Fibroblast of upper back skin (primary cell): Measurements from ENCODE around the gene RNASE1.
"Not testable (repeated sequence)": the region's sequence is repeated elsewhere in the genome, so short reads cannot be mapped to it uniquely, and the experiment has no call there.

Experiments
- DNase-seq: peaks from one replicate; pipeline ENCODE4 v3.0.0-alpha.2; 2013

RNASE1 gene

DNA sequence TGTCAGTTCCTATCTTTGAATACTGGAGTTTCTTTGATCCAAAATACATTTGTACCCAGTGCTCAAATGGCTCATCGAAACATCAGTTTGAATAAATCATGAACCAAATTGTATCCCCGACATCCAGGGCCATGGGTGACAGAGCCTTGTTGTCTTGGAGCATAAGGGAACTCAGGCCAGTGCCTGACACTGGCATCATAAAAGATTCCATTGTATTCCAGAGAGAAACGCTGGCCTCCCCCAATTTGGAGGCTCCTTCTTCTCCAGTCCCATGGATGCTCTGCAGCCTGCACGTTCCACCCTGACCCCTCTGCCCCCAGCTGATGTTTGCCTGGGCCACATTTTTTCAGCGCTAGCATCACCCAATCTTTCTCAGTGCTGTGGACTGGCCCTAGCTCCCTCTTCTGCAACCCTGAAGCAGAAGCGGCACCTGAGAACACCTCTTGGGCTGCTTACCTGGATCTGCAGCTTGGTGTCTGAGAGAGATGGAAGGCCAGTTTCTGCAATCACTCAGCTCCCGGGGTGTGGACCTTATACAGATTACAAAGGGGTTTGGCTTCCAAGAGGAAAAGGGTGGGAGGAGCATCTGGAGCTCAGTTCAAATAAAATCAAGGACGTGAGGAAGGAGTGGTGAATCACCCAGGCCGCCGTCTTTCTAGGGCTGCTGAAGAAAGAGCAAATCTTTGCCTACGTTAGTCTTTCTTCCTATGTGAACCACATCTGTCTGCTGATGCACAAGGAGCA is at the start of gene RNASE1:
RNASE1 (minus strand) TSS at position 504 of the 744 bp plus-strand sequence. CDS start 776 bp downstream, outside the sequence.
- DNase-seq = no peak

DNA sequence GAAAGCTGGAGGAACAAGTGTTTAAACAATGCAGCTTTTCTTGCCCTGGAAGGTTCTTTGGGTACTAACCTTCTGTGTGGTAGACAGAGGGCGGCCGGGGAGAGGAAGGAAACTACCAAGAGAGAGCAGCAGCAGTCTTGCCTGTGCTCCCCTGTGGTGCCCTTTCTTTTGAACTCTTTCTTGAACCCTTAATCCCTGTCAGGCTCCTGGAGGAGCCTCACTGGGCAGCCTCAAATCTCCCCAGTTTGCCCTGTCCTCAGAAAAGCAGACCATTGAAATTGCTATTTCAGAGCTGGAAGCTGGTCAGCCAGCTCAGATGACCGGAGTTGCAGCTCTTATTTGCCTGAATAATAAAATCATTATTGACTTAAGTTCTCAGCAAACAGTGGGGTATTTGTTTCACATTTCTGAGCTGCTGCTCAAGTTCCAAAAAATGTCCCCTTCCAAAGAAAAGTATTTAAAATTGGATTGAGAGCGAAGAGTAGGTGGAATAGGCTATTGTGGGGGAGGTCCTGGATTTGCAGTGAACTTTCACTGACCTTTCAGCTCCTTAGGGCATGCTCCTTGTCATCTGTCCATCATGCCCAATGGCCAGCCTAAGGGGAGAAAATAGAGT is 46.4 kb upstream of the RNASE1 start:
- no peak for DNase-seq

DNA sequence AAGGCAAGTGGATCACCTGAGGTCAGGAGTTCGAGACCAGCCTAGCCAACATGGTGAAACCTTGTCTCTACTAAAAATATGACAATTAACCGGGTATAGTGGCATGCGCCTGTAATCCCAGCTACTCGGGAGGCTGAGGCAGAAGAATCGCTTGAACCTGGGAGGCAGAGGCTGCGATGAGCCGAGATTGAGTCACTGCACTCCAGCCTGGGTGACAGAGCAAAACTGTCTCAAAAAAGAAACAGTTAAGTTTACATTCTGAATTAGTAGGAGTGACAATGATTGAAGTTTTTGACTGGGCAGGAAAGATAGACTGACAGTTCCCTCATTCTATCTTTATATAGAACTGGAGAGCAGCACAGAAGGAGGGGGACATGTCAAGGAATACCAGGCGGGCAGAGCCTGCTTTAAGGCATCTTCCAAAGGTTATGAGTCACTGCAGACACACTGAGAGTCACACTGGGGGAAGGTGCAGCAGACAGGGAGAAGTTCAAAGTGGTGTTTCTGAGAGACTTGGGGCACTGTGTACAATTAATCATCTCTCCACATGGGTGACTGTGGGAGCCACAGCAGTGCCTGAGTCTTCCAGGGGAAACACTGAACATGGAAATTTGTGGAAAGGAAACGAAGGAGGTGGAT is 45.8 kb upstream of the RNASE1 start:
- peak; percentile 40 for DNase-seq

DNA sequence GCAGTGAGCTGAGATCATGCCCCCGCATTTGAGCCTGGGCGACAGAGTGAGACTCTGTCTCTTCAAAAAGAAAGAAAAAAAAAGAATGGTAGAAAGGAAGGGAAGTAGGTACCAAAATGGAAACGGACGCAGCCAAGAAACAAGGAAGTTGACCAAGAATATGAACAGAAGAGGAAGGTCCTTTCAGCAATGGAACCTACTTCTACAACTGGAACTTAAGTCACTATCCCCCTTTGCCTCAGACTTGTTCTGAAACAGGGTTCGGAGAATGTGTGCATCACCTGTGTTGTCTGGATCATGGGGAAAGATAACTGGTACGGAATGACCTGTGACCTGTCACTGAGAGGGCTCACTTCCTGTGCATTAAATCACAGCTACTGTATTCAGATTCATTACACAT is 43.9 kb upstream of the RNASE1 start:
- no peak for DNase-seq

DNA sequence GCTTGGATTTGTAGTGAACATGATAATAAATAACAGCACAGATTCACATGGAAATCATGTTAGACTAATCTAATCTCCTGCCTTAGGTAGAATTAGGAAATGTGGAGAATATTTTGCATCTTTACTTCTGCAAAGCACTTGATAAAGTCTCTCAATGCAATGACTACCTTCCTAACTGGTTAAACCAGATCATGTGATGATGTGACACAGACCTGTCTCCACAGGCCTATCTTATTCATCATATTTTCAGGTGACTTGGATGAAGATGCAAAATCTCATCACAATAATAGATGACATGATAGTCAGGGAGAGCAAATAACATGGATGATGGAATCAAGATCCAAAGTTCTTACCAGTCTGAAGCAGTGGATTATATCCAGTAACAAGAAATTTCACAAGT is 38.5 kb upstream of the RNASE1 start:
- DNase-seq = no peak

DNA sequence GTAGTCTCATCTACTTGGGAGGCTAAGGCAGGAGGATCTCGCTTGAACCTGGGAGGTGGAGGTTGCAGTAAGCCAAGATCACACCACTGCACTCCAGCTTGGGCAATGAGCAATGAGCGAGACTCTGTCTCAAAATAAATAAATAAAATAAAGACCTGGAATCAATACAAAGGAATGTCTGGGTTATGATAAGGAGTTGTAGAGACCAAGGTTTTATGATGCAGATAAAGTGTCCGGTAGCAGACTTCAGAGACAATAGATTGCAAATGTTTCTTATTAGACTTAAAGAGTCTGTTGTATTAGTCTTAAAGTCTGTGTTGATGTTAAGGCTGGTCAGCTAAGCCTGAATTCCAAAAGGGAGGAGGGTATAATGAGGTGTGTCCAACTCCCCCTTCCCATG is 35.2 kb upstream of the RNASE1 start:
- DNase-seq = no peak

DNA sequence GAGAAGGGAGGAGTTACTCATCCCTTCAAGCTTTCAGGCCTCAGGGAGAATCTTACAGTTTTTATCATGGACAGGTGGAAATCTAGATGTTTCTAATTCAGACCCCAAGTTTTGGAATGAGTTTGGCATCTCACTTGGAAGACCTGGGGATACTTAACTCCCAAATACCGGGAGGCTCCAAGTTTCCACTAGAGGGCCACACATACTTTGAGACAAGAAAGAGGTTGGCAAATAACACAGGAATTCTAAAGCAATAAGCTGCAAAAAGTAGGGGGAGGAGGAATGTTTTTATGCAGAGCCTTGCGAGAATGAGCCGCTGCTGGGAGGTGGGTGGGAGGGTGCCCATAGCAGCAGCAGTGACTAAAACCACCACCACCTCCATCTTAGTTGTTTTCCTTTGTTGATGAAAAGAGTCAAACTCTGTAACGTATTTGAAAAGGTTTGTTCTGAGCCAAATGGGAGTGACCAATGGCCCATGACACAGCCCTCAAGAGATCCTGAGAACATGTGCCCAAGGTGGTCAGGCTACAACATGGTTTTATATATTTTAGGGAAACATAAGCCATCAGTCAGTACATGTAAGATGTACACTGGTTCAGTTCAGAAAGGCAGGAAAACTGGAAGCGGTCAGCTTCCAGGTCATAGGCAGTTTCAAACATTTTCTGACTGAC is 34.2 kb upstream of the RNASE1 start:
- peak; percentile 20 for DNase-seq

DNA sequence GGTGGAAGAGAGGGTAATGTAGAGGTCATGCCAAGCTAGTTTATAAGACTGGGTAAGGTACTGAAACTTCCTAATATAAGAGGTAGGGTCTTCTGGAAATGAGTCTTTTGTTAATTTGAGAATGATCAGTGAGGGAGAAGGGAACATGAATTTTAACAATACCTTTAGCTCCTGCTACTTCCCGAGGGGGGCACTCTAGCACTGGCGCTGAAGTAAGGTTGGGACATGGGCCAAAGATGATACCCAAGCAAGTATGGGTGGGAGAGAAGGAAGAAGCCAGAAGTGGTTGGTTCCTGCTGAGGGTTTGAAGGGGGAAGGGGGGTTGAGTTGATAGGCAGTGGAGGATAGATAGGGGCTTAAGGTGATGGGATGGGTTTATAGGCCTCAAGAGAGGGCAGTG is 32.3 kb upstream of the RNASE1 start:
- no peak for DNase-seq

DNA sequence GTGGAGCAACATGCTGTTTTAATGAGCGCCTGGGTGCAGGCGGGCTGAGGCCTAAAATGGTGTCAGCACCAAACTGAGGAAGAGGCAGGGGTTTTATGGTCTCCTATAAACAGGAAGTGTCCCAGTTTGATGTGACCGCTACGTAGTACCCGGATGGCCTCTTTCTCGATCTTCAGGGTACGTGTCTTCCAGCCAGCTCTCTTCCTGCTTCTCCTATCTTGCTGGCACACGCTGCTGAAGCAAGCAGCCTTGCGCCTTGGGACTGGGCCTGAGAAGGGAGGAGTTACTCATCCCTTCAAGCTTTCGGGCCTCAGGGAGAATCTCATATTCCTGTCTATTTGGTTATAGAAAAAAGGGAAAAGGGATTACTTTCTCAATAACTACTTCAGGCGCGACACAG is 28.2 kb upstream of the RNASE1 start:
- DNase-seq = no peak

DNA sequence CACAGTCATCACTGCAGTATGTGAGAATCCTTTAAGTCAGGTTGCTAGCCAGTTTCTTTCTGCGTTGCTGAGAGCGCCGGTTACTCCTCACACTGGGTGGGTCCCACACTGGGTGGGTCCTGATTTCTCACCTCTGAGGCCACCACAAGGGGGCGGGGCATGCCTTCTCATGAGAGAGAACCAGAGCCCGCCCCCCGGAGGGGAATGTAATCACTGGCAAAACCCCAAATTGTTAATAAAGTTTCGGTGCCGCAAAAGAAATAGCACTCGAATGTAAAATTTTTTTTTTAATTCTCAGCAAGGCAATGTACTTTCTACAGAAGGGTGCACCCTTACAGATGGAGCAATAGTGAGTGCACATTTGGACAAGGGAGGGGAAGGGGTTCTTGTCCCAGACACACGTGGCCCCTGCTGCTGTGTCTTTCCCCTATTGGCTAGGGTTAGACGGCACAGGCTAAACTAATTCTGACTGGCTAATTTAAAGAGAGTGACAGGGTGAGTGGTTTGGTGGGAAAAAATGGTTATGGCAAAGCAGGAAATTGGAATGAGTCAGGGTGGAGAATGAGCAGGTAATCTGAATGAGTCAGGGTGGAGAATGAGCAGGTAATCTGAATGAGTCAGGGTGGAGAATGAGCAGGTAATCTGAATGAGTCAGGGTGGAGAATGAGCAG is 25.5 kb upstream of the RNASE1 start:
- not testable (repeated sequence) for DNase-seq

DNA sequence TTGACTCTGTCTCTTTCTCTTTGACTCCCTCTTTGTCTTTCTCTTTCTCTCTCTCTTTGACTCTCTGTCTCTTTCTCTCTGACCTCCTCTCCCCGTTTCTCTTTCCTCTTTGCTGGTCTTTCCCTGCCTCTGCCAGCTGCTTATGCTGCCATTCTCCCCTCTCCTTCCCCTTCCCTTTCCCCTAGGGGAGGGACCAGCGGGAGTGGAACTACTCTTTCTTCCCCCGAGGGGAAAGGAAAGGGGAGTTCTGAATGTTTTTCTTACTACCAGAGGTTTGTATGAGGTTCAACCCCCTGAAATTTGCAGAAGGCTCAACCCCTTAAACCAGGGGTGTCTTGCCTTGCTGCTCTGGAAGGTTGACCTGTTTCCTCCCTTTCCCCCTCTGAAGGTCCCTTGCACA is 24.7 kb upstream of the RNASE1 start:
- DNase-seq = no peak

DNA sequence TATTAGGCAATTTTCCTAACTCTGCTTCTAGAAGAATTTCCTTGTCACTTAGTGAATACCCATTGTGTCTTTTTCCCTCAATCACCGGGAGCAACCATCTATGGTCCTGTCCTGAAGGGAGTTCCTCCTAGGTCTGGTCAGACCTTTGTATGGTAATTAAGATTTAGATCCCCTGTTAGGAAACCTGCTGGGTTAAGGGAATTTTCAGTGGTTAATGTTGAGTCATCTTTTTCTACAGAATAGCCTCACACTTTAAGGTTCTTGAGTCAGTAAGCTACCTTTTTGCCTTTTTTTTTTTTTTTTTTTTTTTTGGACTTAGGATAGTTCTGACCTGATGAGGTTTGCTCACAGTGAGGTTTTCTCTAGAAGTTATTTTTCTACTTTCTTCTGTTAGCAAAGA is 24.0 kb upstream of the RNASE1 start:
- not testable (repeated sequence) for DNase-seq

DNA sequence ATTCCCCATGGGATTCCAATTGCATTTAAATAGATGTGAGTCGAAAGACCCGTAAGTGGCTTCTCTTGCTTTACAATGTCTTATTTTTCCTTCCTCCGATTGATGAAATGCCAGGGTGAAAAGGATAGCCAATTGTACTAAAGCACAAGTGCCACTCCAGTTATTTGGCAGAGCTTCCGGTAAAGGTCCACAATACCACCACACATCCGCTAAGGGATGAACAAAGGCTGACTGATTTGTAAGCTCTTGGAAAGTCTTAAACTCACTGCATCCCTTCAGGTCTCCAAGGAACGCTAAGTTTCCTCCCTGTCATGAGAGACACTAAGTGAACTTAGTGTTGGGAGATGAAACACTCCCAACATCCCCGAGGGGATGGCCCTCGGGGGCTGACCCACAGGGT is 21.2 kb upstream of the RNASE1 start:
- no peak for DNase-seq

DNA sequence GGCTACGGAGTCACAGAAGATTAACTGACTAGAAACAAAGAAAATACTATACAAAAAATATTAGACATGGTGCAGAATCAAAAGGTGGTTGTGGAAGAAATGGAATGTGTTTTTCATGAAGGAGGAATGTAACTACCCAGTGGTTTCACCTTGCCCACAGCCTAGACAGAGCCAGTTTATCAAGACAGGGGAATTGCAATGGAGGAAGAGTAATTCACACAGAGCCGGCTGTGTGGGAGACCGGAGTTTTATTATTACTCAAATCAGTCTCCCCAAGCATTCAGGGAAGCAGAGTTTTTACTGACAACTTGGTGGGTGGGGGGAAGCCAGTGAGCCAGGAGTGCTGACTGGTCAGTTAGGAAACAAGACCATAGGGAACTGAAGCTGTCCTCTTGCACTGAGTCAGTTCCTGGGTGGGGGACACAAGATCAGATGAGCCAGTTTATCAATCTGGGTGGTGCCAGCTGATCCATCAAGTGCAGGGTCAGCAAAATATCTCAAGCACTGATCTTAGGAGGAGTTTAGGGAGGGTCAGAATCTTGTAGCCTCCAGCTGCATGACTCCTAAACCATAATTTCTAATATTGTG is 19.0 kb upstream of the RNASE1 start:
- DNase-seq = not testable (repeated sequence)

DNA sequence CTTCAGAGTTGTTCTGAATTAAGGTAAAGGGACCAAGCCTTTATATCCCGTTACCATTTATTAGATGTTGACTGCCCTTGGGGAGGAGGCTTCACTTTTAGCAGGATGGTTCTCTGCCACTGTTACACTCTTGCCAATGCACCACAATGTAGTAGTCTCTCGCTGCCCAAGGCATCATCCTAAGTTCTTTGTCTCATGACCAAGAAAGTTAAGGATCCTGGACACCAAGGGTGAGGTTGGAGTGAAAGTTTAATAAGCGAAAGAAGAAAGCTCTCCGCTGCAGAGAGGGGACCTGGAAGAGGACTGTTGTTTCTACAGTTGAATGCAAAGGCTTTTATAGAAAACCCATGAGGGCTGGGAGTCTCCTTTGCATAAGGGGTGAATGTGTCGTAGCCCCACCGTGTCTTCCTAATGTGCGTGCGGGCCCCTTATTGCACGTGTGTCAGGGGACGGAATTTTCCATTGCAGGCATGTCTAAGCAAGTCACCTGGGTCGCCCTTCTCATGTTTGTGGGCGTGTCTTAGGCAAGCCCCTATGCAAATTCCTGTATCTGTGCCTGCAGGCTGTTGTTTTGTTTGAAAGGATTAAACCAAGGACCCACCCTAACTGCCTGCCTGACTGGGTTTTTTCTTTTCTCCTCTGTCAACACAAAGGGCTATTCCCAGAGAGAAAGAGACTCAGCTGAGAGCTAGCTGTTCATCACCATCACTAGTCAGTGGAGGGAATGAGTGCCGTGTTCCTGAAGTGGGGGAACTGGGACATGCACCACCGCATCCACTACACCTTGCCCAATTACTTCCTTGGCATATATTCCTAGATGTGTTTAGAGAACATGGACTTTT is 17.6 kb upstream of the RNASE1 start:
- DNase-seq = no peak

DNA sequence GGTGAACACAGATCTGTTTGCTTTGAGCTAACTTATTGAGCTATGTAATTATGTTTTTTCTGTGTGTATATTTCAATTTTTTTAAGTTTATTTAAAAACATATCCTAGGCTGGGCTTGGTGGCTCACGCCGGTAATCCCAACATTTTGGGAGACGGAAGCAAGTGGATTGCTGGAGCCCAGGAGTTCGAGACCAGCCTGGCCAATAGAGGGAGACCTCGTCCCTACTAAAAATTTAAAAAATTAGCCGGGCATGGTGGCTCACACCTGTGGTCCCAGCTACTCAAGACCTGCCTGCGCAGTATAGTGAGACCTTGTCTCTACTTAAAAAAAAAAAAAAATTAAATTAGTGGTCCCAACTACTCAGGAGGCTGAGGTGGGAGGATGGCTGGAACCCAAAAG is 16.2 kb upstream of the RNASE1 start:
- no peak for DNase-seq

DNA sequence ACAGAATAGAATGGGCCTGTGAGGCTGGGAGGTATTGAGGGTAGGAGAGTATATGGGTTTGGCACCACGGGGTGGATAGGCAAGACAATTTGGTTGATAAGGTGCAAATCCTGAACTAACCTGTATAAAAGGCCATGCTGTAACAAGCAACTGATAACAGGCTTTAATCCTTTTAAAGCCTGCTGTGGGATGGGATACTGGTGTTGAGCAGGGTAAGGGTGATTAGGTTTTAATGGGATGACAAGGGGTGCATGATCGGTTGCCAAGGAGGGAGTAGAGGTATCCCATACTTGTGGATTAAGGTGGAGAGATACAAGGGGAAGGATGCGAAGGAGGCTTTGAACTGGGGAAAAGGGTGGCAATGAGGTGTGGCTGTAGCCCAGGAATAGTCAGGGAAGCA is 13.3 kb upstream of the RNASE1 start:
- not testable (repeated sequence) for DNase-seq

DNA sequence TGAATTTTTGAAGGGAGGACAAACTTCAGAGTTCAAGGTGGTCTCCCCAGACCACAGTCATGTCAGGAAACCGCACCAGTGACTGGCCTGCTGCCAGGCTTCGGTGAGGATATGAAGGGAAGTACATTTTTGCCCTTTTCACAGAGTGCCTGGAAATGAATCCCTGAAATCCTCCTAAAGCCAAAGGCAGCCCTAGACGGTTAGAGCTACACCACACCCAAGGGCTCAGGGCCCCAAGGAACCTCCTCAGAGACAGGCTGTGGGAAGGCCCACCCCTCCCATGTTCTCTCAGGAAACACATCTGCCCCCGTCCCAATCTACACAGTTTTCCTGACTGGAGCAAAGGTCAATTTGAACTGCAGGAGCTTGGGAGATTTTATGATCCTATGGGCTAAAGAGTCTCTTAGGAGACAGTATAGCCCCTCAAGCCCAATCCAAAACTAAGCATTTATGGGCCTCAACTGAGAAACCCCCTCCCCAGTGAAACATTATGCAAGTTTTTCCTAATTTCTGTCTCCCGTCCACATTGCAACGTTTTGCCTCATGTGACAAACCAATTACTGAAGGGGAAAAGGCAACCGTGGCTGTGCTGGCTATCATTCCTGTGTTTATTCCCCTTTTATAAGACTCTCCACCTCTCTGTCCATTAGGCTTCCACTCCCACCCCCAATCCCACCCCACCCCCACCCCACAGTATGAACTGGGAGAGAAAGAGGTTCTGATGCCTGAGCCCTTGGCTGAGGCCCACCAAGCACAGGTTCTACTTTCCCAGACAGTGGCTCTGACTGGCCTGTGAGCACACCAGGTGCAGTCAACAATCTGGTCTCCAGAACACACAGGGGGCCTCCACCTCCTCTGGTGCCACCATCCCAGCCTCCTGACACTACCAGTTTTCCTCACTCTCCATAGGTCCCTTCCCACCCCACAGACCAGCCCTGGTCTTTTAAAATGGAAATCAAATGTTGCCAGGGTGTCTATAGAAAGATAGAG is 9.6 kb upstream of the RNASE1 start:
- no peak for DNase-seq

DNA sequence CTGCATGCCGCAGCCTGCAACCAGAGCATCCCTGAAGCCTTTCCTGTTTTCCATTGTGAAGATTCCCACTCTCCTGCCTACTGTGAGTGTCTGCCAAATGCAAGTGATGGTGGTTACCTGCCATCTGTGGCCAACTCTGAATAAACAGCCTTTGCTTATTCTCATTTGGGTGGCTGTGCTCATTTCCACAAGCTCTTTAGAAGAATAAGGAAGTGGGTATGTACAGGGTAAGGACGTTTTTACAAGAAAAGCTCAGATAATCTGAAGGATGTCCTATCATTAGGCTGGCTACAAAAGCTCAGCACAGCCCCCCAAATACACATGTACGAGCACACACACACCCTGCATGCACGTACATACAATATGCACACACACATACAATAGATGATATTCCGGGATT is 7.3 kb upstream of the RNASE1 start:
- DNase-seq = no peak

DNA sequence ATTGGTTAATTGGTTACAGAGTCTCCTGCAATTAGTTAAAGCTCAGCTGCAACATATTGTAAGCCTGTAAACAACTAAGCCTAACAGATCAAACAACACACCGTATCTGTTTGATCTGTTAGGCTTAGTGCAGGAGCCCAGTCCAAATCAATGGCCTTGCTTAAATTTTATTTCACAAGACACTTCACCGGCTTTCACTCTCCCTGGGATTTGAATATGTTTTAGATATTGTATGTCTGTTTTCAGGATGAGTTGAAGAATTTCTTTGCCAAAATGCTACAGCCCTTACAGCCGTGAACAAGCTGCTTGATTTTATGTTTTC is 5.5 kb upstream of the RNASE1 start:
- no peak for DNase-seq
